H1 (cell line): ENCODE data around the gene CDC37. TPM values are rescaled to one million over a fixed set of nuclear protein-coding genes. Genes with fewer than 3 reads are reported as not detected.

ENCODE experiments used
- ATF3 ChIP-seq: IDR thresholded peaks from 2 replicates; pipeline ENCODE4 v1.6.1; 2011; ENCODE audit warnings: low read depth, mild to moderate bottlenecking, low read length; ENCODE audit not compliant: insufficient read depth
- BCL11A ChIP-seq, 2 experiments: IDR thresholded peaks; one replicate each; pipeline ENCODE4 v1.6.1; 2011; ENCODE audit warnings: low read depth in 2 of 2, low read length in 2 of 2, mild to moderate bottlenecking in 2 of 2
- CBX5 ChIP-seq: fragments of 300-800, 300-1000 bp; sonication (generic); IDR thresholded peaks from 2 replicates; pipeline ENCODE4 v1.7.1; 2016; ENCODE audit warnings: antibody characterized with exemption, low read length, low read depth
- CBX8 ChIP-seq: fragments of 300-800, 300-1000 bp; sonication (generic); IDR thresholded peaks from 2 replicates; pipeline ENCODE4 v1.7.1; 2016; ENCODE audit warnings: low read depth, low read length, borderline replicate concordance
- CHD2 ChIP-seq: IDR thresholded peaks from 2 replicates; pipeline ENCODE4 v1.6.1; 2012; ENCODE audit warnings: low read length, improper control_type of control experiment
- CTCF ChIP-seq, 3 experiments: IDR thresholded peaks; 1 replicate in 2 of 3; 2 replicates in 1 of 3; pipeline versions ENCODE4 v1.5.1 to v1.6.1; 2011; ENCODE audit warnings: low read length in 3 of 3, mild to moderate bottlenecking in 3 of 3, inconsistent platforms in 2 of 3, low read depth in 1 of 3, moderate library complexity in 1 of 3; ENCODE audit not compliant: insufficient read depth in 1 of 3; ENCODE audit errors: control extremely low read depth in 1 of 3
- EP300 ChIP-seq, 2 experiments: IDR thresholded peaks; 1 replicate in 1 of 2; 2 replicates in 1 of 2; pipeline ENCODE4 v1.6.1; 2011 to 2012; ENCODE audit warnings: low read depth in 2 of 2, low read length in 2 of 2, mild to moderate bottlenecking in 2 of 2, borderline replicate concordance in 1 of 2, inconsistent platforms in 1 of 2, moderate library complexity in 1 of 2
- GTF2F1 ChIP-seq: IDR thresholded peaks from 2 replicates; pipeline ENCODE4 v1.6.1; 2012; ENCODE audit warnings: low read depth, low read length, improper control_type of control experiment, borderline replicate concordance
- JUN ChIP-seq: IDR thresholded peaks from 2 replicates; pipeline ENCODE4 v1.6.1; 2011; ENCODE audit warnings: low read depth, mild to moderate bottlenecking, improper control_type of control experiment, low read length
- KDM1A ChIP-seq: fragments of 200-600, 300-600 bp; sonication (generic); IDR thresholded peaks from 2 replicates; pipeline ENCODE4 v1.7.1; 2016; ENCODE audit warnings: mild to moderate bottlenecking, low read length, borderline replicate concordance
- KDM5A ChIP-seq: fragments of 200-600 bp; IDR thresholded peaks from 2 replicates; pipeline ENCODE4 v1.7.1; 2012; ENCODE audit warnings: mild to moderate bottlenecking, low read length, inconsistent platforms, mixed read lengths
- PHF8 ChIP-seq: fragments of 200-600 bp; sonication (generic); conservative IDR thresholded peaks from 2 replicates; pipeline ENCODE4 v1.7.1; 2012; ENCODE audit warnings: low read depth, mild to moderate bottlenecking, inconsistent platforms, low read length, moderate library complexity
- POLR2A ChIP-seq, 2 experiments: IDR thresholded peaks; 1 replicate in 1 of 2; 2 replicates in 1 of 2; pipeline ENCODE4 v1.6.1; 2011; ENCODE audit warnings: low read depth in 2 of 2, low read length in 2 of 2, mild to moderate bottlenecking in 2 of 2; ENCODE audit errors: control extremely low read depth in 1 of 2
- RAD21 ChIP-seq, 2 experiments: IDR thresholded peaks in 1 of 2; conservative IDR thresholded peaks in 1 of 2; 2 replicates each; pipeline ENCODE4 v1.6.1; 2011; ENCODE audit warnings: low read depth in 2 of 2, low read length in 2 of 2, improper control_type of control experiment in 1 of 2, inconsistent platforms in 1 of 2, mild to moderate bottlenecking in 1 of 2, moderate library complexity in 1 of 2
- RBBP5 ChIP-seq: IDR thresholded peaks from 2 replicates; pipeline ENCODE4 v1.7.1; 2012; ENCODE audit warnings: low read depth, mild to moderate bottlenecking, inconsistent platforms, low read length, moderate library complexity, borderline replicate concordance
- SIRT6 ChIP-seq: IDR thresholded peaks from one replicate; pipeline ENCODE4 v1.7.1; 2012; ENCODE audit warnings: low read length, inconsistent platforms
- SIX5 ChIP-seq: IDR thresholded peaks from 2 replicates; pipeline ENCODE4 v1.6.1; 2011; ENCODE audit warnings: mild to moderate bottlenecking, low read depth, low read length
- SP1 ChIP-seq: IDR thresholded peaks from 2 replicates; pipeline ENCODE4 v1.6.1; 2011; ENCODE audit warnings: low read depth, low read length
- SP4 ChIP-seq: IDR thresholded peaks from 2 replicates; pipeline ENCODE4 v1.6.1; 2012; ENCODE audit warnings: low read length, inconsistent platforms
- TBP ChIP-seq: IDR thresholded peaks from 2 replicates; pipeline ENCODE4 v1.6.1; 2011; ENCODE audit warnings: low read depth, low read length, improper control_type of control experiment
- TCF12 ChIP-seq: IDR thresholded peaks from 2 replicates; pipeline ENCODE4 v1.6.1; 2011; ENCODE audit warnings: low read depth, mild to moderate bottlenecking, low read length
- YY1 ChIP-seq: IDR thresholded peaks from 2 replicates; pipeline ENCODE4 v1.6.1; 2011; ENCODE audit warnings: low read depth, mild to moderate bottlenecking, low read length
- polyA plus RNA-seq, 7 experiments: library from polyadenylated mRNA; depleted of rRNA in 3 of 7; stranded (reverse) in 5 of 7; unstranded in 2 of 7; fragments of >200 nt in 5 of 7; fragments of 200-250 nt in 2 of 7; gene quantifications; 1 replicate in 5 of 7; 2 replicates in 1 of 7; 4 replicates in 1 of 7; pipeline versions ENCODE4 v1.2.1 to v1.2.3, GENCODE V29; 2011 to 2013; ENCODE audit warnings: missing spikeins in 2 of 7, mixed read lengths in 2 of 7
- total RNA-seq: library from RNA; stranded (reverse); fragmentation: NEBNext Ultra II Directional; extraction: Animal tissue kit (Norgen Biotek cat#: 25700); gene quantifications from 2 replicates; pipeline ENCODE4 v1.2.1, GENCODE V29; 2021

The CDC37 gene
- total and polyA plus RNA-seq, 2 of the 8 experiments (the other 6 are each of a cell fraction or from before 2014, with no cell fraction given), result 162 to 181 TPM

- TF ChIP-seq SIRT6 (no peak), RAD21 (IDR thresholded peaks at IDR 0.05 in 1 of 2, conservative IDR thresholded peaks at IDR 0.05 in 1 of 2; ENCODE audit: low read depth in 2 of 2, low read length in 2 of 2) (peak; percentile 35 to 61), CTCF (IDR thresholded peaks at IDR 0.05; ENCODE audit: control extremely low read depth in 1 of 3, insufficient read depth in 1 of 3, low read depth in 1 of 3, low read length in 3 of 3) (peak; percentile 84 to 94 (median 84)), ATF3 (0 out of 2 replicates have a peak, but pooled peaks have one; percentile 6), RBBP5 (no peak), TBP (no peak), EP300 (IDR thresholded peaks at IDR 0.05; ENCODE audit: borderline replicate concordance in 1 of 2, low read depth in 2 of 2, low read length in 2 of 2) (no peak), GTF2F1 (no peak), CBX8 (no peak), JUN (no peak), YY1 (no peak), POLR2A (IDR thresholded peaks at IDR 0.05; ENCODE audit: control extremely low read depth in 1 of 2, low read depth in 2 of 2, low read length in 2 of 2) (no peak), SP1 (no peak), KDM1A (peak; percentile 6; the same call in 1 of the 2 replicates), SP4 (no peak), CHD2 (no peak), SIX5 (no peak), BCL11A (IDR thresholded peaks at IDR 0.05; ENCODE audit: low read depth in 2 of 2, low read length in 2 of 2) (no peak), KDM5A (no peak), PHF8 (no peak), TCF12 (no peak), CBX5 (no peak)
These were observed 20.8 kb upstream of the CDC37 start (continued) for GRCh38 chr19:10424011-10424637.
